Measurements from ENCODE around the gene FOXN1.
"Not testable (repeated sequence)": the region's sequence is repeated elsewhere in the genome, so short reads cannot be mapped to it uniquely, and the experiment has no call there.

Gene FOXN1

GRCh38 chr17:28549236-28550132 lies 43.3 kb downstream of the FOXN1 start:
- peak; percentile 73 to 80 for DNase-seq

GRCh38 chr17:28550858-28551257 lies 44.7 kb downstream of the FOXN1 start:
- no peak for DNase-seq

GRCh38 chr17:28551421-28552175 lies 45.5 kb downstream of the FOXN1 start:
- no peak for DNase-seq

GRCh38 chr17:28552176-28552999 lies 46.2 kb downstream of the FOXN1 start, which contains the start of gene UNC119:
TSS of gene UNC119 (minus strand) at chr17:28552624. CDS start at chr17:28552557, 67 bp downstream.
- peak; percentile 70 to 82 for DNase-seq

- no peak for DNase-seq
Measured at GRCh38 chr17:28553000-28553505, 46.9 kb downstream of the FOXN1 start.

- DNase-seq, result no peak
Measured at GRCh38 chr17:28554565-28554964, 48.4 kb downstream of the FOXN1 start.

GRCh38 chr17:28555022-28555421 lies 48.9 kb downstream of the FOXN1 start:
- no peak for DNase-seq

- DNase-seq, result no peak
Measured at GRCh38 chr17:28563475-28563874, 57.3 kb downstream of the FOXN1 start.

- DNase-seq, result no peak
Measured at GRCh38 chr17:28567604-28568003, 61.5 kb downstream of the FOXN1 start.

GRCh38 chr17:28569446-28569845 lies 63.3 kb downstream of the FOXN1 start:
- no peak for DNase-seq

GRCh38 chr17:28570716-28571360 lies 64.7 kb downstream of the FOXN1 start:
- peak; percentile 22 to 60 for DNase-seq

GRCh38 chr17:28571361-28572122 lies 65.4 kb downstream of the FOXN1 start, which contains the start of gene PIGS:
TSS of gene PIGS (minus strand) at chr17:28571524. CDS start at chr17:28571496, 28 bp downstream.
- peak; percentile 88 to 91 for DNase-seq

GRCh38 chr17:28572259-28573039 lies 66.3 kb downstream of the FOXN1 start:
- peak in 1 of 2 donors; percentile 30 for DNase-seq

GRCh38 chr17:28573040-28573380 lies 66.9 kb downstream of the FOXN1 start:
- DNase-seq, result no peak

GRCh38 chr17:28573521-28573920 lies 67.4 kb downstream of the FOXN1 start:
- no peak for DNase-seq

- no peak for DNase-seq
Measured at GRCh38 chr17:28573966-28574480, 67.9 kb downstream of the FOXN1 start.

- peak in 1 of 2 donors; percentile 38 for DNase-seq
Measured at GRCh38 chr17:28574526-28574925, 68.4 kb downstream of the FOXN1 start.

- no peak for DNase-seq
Measured at GRCh38 chr17:28575126-28575795, 69.1 kb downstream of the FOXN1 start.

- not testable (repeated sequence) for DNase-seq
Measured at GRCh38 chr17:28576016-28576415, 69.9 kb downstream of the FOXN1 start.
